Right renal pelvis (tissue), 4 donors: ENCODE results near the gene CDH5. TPM values are rescaled to one million over a fixed set of nuclear protein-coding genes. Genes with fewer than 3 reads are reported as not detected.
A peak's percentile ranks its signal among the peaks of the same experiment; 100 is the strongest.

Experiments used
- DNase-seq, 4 donors: peaks; one replicate each; pipeline ENCODE4 v3.0.0-alpha.2; 2013; ENCODE audit warnings: low read depth in 4 of 4, low spot score in 3 of 4, missing footprints in 1 of 4
- polyA plus RNA-seq, 4 donors: library from polyadenylated mRNA; unstranded; fragments of 120-200 nt; gene quantifications; one replicate each; pipeline ENCODE4 v1.2.1, GENCODE V29; 2013; ENCODE audit not compliant: insufficient read length in 4 of 4

The CDH5 gene
- polyA plus RNA-seq, 4 donors: 65.9 to 74.6 (median 67.1) TPM

GRCh38 chr16:66388350-66389139 lies 22.1 kb downstream of the CDH5 start:
- DNase-seq: no peak

- no peak for DNase-seq
These were observed 23.0 kb downstream of the CDH5 start for GRCh38 chr16:66389256-66390176.

- no peak for DNase-seq
These were observed 24.0 kb downstream of the CDH5 start for GRCh38 chr16:66390346-66391108.

GRCh38 chr16:66391726-66392670 lies 25.5 kb downstream of the CDH5 start:
- DNase-seq: no peak

- no peak for DNase-seq
These were observed 29.5 kb downstream of the CDH5 start for GRCh38 chr16:66395806-66396555.

- no peak for DNase-seq
These were observed 31.4 kb downstream of the CDH5 start for GRCh38 chr16:66397736-66398433.

GRCh38 chr16:66399031-66399430 lies 32.5 kb downstream of the CDH5 start:
- DNase-seq: no peak

- DNase-seq: no peak
These were observed 33.4 kb downstream of the CDH5 start for GRCh38 chr16:66399930-66400329.

- DNase-seq: no peak
These were observed 34.3 kb downstream of the CDH5 start for GRCh38 chr16:66400503-66401380.

GRCh38 chr16:66401610-66402009 lies 35.1 kb downstream of the CDH5 start:
- DNase-seq: no peak

GRCh38 chr16:66402166-66402565 lies 35.7 kb downstream of the CDH5 start:
- DNase-seq: no peak

- DNase-seq: no peak
These were observed 36.2 kb downstream of the CDH5 start for GRCh38 chr16:66402591-66403230.

GRCh38 chr16:66403531-66404145 lies 37.1 kb downstream of the CDH5 start:
- DNase-seq: no peak

GRCh38 chr16:66405057-66405783 lies 38.7 kb downstream of the CDH5 start:
- DNase-seq: no peak

GRCh38 chr16:66406534-66407221 lies 40.2 kb downstream of the CDH5 start:
- DNase-seq: peak in 1 of 4 donors; percentile 73
